ENCODE measurements around the gene TJP1.

- TF ChIP-seq POLR2A (IDR thresholded peaks at IDR 0.05) (no peak), CTCF (IDR thresholded peaks at IDR 0.05) (no peak)
These were observed 129.7 kb downstream of the TJP1 start for GRCh38 chr15:29692527-29692926.

Measured in gastroesophageal sphincter (tissue), 3 donors.